Activated effector memory CD4-positive, alpha-beta T cell treated with Interleukin-2 at 50 U/mL for 16 hours (primary cell): ENCODE data around the gene LTBP1.
"Not testable (repeated sequence)": the region's sequence is repeated elsewhere in the genome, so short reads cannot be mapped to it uniquely, and the experiment has no call there.

Experiments
- DNase-seq: peaks from one replicate; pipeline ENCODE4 v3.0.0-alpha.2; 2020

Gene LTBP1

GRCh38 chr2:33051586-33052360 lies 105.0 kb downstream of the LTBP1 start:
- no peak for DNase-seq

GRCh38 chr2:33052361-33052735 lies 105.6 kb downstream of the LTBP1 start:
- DNase-seq, result no peak

GRCh38 chr2:33052795-33053194 lies 106.0 kb downstream of the LTBP1 start:
- DNase-seq, result not testable (repeated sequence)

GRCh38 chr2:33056170-33056569 lies 109.4 kb downstream of the LTBP1 start:
- no peak for DNase-seq

- not testable (repeated sequence) for DNase-seq
Measured at GRCh38 chr2:33057307-33058028, 110.7 kb downstream of the LTBP1 start.

GRCh38 chr2:33058716-33059470 lies 112.1 kb downstream of the LTBP1 start:
- DNase-seq, result no peak

- no peak for DNase-seq
Measured at GRCh38 chr2:33059471-33060156, 112.9 kb downstream of the LTBP1 start.

GRCh38 chr2:33060405-33060804 lies 113.7 kb downstream of the LTBP1 start:
- no peak for DNase-seq

GRCh38 chr2:33062665-33063250 lies 116.0 kb downstream of the LTBP1 start:
- DNase-seq, result no peak

- DNase-seq, result no peak
Measured at GRCh38 chr2:33064349-33064801, 117.6 kb downstream of the LTBP1 start.

GRCh38 chr2:33067598-33067997 lies 120.8 kb downstream of the LTBP1 start:
- no peak for DNase-seq

- DNase-seq, result no peak
Measured at GRCh38 chr2:33068261-33068660, 121.5 kb downstream of the LTBP1 start.

- DNase-seq, result no peak
Measured at GRCh38 chr2:33069894-33070651, 123.3 kb downstream of the LTBP1 start.

GRCh38 chr2:33071591-33071990 lies 124.8 kb downstream of the LTBP1 start:
- no peak for DNase-seq

- DNase-seq, result no peak
Measured at GRCh38 chr2:33072614-33073013, 125.9 kb downstream of the LTBP1 start.

- no peak for DNase-seq
Measured at GRCh38 chr2:33073018-33073417, 126.3 kb downstream of the LTBP1 start.

GRCh38 chr2:33074197-33074596 lies 127.4 kb downstream of the LTBP1 start:
- DNase-seq, result no peak

- DNase-seq, result no peak
Measured at GRCh38 chr2:33077311-33077710, 130.6 kb downstream of the LTBP1 start.

GRCh38 chr2:33077844-33078243 lies 131.1 kb downstream of the LTBP1 start:
- no peak for DNase-seq

GRCh38 chr2:33081691-33082090 lies 134.9 kb downstream of the LTBP1 start:
- no peak for DNase-seq

- no peak for DNase-seq
Measured at GRCh38 chr2:33083699-33084387, 137.1 kb downstream of the LTBP1 start.
